BJ (cell line): ENCODE data around the gene MID1IP1. TPM values are rescaled to one million over a fixed set of nuclear protein-coding genes. Genes with fewer than 3 reads are reported as not detected.
A peak's percentile ranks its signal among the peaks of the same experiment; 100 is the strongest.

Experiments used
- CTCF ChIA-PET: fragments of 350-600 bp; formaldehyde crosslinking; extraction: SDS; loops from one replicate; lab custom pipeline; 2021; ENCODE audit warnings: antibody characterized with exemption, inconsistent platforms; lab: Yijun Ruan, JAX
- POLR2A ChIA-PET: fragments of 300-600 bp; sonication (Branson Sonifier 250); formaldehyde crosslinking; extraction: SDS; loops from one replicate; lab custom pipeline; 2021; ENCODE audit warnings: antibody characterized with exemption; lab: Charles Lee
- DNase-seq: peaks from one replicate; pipeline ENCODE4 v3.0.0-alpha.2; 2011; ENCODE audit warnings: low read depth
- H3K27me3 ChIP-seq: 2 replicates; pipeline ENCODE4 v1.6.0; 2011; ENCODE audit warnings: low read length; ENCODE audit not compliant: control insufficient read depth, insufficient read depth
- H3K36me3 ChIP-seq: 2 replicates; pipeline ENCODE4 v1.5.1; 2011; ENCODE audit warnings: low read length; ENCODE audit not compliant: control insufficient read depth, insufficient read depth
- H3K4me3 ChIP-seq: 2 replicates; pipeline ENCODE4 v1.5.1; 2011; ENCODE audit warnings: low read depth, mild to moderate bottlenecking, control low read depth, low read length
- CTCF ChIP-seq: IDR thresholded peaks from 2 replicates; pipeline ENCODE4 v1.5.1; 2011; ENCODE audit warnings: low read depth, mild to moderate bottlenecking, control low read depth, inconsistent platforms, low read length, moderate library complexity; ENCODE audit not compliant: insufficient read depth
- polyA minus RNA-seq: library from RNA; depleted of rRNA, polyadenylated mRNA; stranded (reverse); fragments of >200 nt; gene quantifications from 2 replicates; pipeline ENCODE4 v1.2.3, GENCODE V29; 2011; rRNA and poly(A)+ RNA removed
- polyA plus RNA-seq: library from polyadenylated mRNA; depleted of rRNA; stranded (reverse); fragments of >200 nt; gene quantifications from 2 replicates; pipeline ENCODE4 v1.2.3, GENCODE V29; 2011; rRNA removed

MID1IP1 gene, protein sequence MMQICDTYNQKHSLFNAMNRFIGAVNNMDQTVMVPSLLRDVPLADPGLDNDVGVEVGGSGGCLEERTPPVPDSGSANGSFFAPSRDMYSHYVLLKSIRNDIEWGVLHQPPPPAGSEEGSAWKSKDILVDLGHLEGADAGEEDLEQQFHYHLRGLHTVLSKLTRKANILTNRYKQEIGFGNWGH
- polyA plus RNA-seq, result 31.4 and 38.4 TPM in 2 replicates
- 12.2 and 18.2 TPM in 2 replicates for polyA minus RNA-seq

DNA sequence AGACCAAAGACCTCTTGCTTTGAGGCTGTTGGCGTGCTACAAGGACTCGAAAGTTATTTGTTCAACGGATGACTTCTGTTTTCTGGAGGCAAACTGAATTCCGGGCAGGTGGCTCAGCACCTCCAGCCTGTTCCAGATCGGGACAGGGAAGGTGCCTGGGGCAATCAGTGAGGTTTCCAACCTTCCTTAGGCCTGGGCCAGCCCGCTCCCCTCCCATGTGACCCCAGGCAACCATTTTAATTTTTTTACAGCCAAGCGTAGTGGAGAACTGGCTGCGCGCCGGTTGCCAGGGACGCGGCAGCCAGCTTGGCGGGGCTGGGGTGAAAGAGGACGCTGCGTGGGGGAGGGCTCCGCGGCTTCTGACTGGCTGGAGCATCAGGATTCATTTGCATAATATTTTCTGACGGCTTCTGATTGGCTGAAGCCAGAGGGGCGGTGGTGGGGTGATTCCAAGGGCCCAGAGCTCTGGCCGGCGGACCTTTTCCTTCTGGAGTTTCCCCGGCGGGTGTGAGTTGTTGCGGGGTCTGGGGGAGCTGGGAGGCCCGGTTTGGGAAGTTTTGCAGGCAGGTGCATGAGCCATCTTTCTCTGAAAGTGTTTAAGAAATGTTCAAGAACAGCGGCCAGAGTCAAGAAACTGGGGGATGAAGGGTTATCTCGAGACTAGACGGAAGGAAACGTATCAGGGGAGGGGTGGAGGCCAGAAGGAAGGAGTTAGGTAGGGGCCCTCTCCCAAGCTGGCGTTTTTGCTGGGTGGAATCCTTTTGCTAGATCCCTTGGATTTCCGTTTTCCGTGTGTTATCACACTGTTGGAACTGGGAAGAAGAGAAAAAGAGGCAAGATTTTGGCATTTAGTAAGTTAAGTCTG is at the start of gene MID1IP1:
Gene MID1IP1, plus strand, starts transcription at position 479 of the 865 bp plus-strand sequence. CDS start 3,488 bp downstream, outside the sequence.
- no peak for TF ChIP-seq CTCF
- Histone ChIP-seq H3K36me3 (no peaks in the 10 kb centered on the region), H3K27me3 (no peaks in the 10 kb centered on the region), H3K4me3 (peak within 1 kb of the TSS; percentile 51)
- DNase-seq, result peak; percentile 61
- ChIA-PET CTCF (no interaction called here), POLR2A (interaction anchor here (0.6 kb wide), 2 partner anchors 11 to 966 kb away, joined by 3 read pairs; no protein-coding TSS in a partner anchor)

GRCh38 chrX:38754102-38754790 is 47.0 kb upstream of the MID1IP1 start:
- TF ChIP-seq CTCF, result peak; percentile 58
- ChIA-PET CTCF (interaction anchor here (0.6 to 2.4 kb wide), 6 partner anchors 9 to 568 kb away, joined by 3 to 6 read pairs (median 4); no protein-coding TSS in a partner anchor), POLR2A (no interaction called here)
- Histone ChIP-seq H3K27me3 (no peaks in the 10 kb centered on the region), H3K4me3 (no peak overlapping the region), H3K36me3 (no peaks in the 10 kb centered on the region)
- peak; percentile 6 for DNase-seq

DNA sequence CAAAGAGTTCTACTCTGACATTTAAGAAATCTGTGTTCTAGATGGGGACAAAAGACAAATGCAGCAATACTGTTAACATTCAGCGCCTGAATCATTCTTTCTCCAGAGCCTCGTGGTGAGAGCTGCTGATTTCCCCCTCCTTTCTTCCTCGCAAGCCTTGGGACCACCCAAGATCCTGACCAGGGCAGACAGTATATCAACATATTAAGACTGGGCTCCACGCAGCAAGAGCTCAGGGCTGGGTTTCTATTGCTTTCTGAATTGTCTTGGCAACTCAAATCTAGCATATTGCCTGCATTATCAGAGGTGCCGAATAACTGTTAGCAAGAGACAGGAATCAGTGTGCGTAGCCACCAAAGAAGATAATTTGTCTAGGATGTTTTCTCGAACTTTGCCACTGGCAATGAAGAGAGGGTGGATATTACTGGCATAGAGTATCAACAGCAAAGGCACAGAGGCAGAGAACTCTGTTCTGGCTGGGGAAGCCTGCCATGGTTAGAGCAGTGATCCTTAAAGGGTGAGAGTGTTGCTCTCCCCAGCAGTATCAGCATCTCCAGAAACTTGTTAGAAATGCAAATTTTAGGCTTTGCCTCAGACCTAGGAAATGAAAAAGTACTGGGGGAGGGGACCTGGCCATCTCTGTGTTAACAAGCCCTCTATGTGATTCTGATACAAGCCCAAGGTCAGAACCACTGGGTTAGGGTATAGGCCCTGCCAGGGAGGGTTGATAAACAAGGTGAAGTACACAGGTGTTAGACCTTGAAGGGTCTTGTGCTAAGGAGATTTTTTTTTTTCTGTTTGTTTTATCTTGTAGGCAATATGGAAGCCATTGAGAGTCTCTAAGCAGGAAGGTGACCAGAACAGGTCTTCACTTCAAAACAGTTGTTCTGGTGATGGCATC is 46.2 kb upstream of the MID1IP1 start:
- DNase-seq, result no peak
- POLR2A ChIA-PET, result interaction anchor here (0.5 kb wide), 1 partner anchor 51 kb away, joined by 3 read pairs; no protein-coding TSS in a partner anchor
- no peaks in the 10 kb centered on the region for H3K27me3 ChIP-seq
- CTCF ChIA-PET, result interaction anchor here (0.6 to 2.4 kb wide), 7 partner anchors 8 to 567 kb away, joined by 3 to 8 read pairs (median 5); no protein-coding TSS in a partner anchor
- H3K36me3 ChIP-seq, result no peaks in the 10 kb centered on the region
- no peak for TF ChIP-seq CTCF
- H3K4me3 ChIP-seq, result no peak overlapping the region

GRCh38 chrX:38760883-38761282 is 40.4 kb upstream of the MID1IP1 start:
- POLR2A ChIA-PET, result no interaction called here
- TF ChIP-seq CTCF, result no peak
- DNase-seq, result no peak
- H3K4me3 ChIP-seq, result no peak overlapping the region
- H3K36me3 ChIP-seq, result no peaks in the 10 kb centered on the region
- CTCF ChIA-PET, result no interaction called here
- no peaks in the 10 kb centered on the region for H3K27me3 ChIP-seq
